Suprapubic skin (tissue), 4 donors: Measurements from ENCODE around the gene PLOD3.

ENCODE experiments used
- POLR2A ChIP-seq, 2 donors: fragments of 450-650 bp; IDR thresholded peaks; one replicate each; pipeline ENCODE4 v1.6.1; 2017; ENCODE audit warnings: antibody characterized with exemption in 2 of 2, mild to moderate bottlenecking in 2 of 2, moderate library complexity in 2 of 2
- POLR2AphosphoS5 ChIP-seq, 3 donors: sonication (generic); formaldehyde crosslinking; IDR thresholded peaks; one replicate each; pipeline ENCODE4 v1.6.1; 2017; ENCODE audit warnings: antibody characterized with exemption in 3 of 3
- TF ChIP-seq, protein P1 (sequence below), 2 donors: fragments of 200-600 bp in 1 of 2; fragments of 450-650 bp in 1 of 2; sonication (generic) in 1 of 2; IDR thresholded peaks; one replicate each; pipeline ENCODE4 v1.5.1; 2016 to 2019; ENCODE audit warnings: antibody characterized with exemption in 2 of 2, mild to moderate bottlenecking in 1 of 2, moderate library complexity in 1 of 2

DNA sequence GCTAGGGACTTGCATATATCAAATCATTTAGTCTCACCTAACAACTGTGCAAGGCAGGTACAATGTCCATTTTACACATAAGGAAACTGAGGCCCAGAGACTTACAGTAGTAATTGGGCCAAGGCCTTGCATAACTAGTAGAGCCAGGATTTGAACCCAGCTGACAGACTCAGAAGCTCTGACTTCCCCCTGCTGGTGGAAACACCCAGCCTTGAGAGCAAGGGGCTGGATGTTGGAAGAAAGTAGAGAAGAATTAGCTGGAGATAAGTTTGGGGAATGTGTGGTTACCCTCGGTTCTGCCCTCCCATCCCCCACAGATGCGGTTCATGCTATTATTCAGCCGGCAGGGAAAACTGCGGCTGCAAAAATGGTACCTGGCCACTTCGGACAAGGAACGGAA, 61.1 kb downstream of the PLOD3 start:
- TF ChIP-seq, protein P1, sequence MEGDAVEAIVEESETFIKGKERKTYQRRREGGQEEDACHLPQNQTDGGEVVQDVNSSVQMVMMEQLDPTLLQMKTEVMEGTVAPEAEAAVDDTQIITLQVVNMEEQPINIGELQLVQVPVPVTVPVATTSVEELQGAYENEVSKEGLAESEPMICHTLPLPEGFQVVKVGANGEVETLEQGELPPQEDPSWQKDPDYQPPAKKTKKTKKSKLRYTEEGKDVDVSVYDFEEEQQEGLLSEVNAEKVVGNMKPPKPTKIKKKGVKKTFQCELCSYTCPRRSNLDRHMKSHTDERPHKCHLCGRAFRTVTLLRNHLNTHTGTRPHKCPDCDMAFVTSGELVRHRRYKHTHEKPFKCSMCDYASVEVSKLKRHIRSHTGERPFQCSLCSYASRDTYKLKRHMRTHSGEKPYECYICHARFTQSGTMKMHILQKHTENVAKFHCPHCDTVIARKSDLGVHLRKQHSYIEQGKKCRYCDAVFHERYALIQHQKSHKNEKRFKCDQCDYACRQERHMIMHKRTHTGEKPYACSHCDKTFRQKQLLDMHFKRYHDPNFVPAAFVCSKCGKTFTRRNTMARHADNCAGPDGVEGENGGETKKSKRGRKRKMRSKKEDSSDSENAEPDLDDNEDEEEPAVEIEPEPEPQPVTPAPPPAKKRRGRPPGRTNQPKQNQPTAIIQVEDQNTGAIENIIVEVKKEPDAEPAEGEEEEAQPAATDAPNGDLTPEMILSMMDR (IDR thresholded peaks at IDR 0.05) = no peak
- TF ChIP-seq POLR2AphosphoS5 (IDR thresholded peaks at IDR 0.05) (no peak), POLR2A (IDR thresholded peaks at IDR 0.05) (no peak)
